Medulla oblongata (tissue), 1 donor: ENCODE data around the gene SLC7A4.

Source experiments
- DNase-seq: peaks from one replicate; pipeline ENCODE4 v3.0.0-alpha.2; 2015; ENCODE audit errors: extremely low spot score

Gene SLC7A4

GRCh38 chr22:20986365-20986764 lies 46.0 kb downstream of the SLC7A4 start:
- DNase-seq = no peak

DNA sequence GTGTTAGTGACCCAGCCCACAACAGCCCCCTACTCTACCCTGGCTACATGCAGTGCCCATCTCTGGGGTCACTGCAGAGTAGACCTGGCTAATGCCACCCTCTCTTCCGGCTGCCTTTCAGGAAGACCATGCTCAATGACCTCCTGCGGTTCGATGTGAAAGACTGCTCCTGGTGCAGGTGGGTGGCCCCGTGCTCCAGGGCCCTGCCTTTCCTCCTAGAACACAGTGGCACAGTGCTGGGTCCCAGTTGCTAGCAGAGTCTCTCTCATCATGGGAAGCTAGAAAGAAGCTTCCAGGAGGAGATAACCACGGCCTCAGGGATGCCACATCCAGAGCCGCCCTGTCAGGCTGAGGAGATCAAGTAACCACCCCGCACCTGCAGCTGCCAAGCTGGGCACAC lies 46.6 kb downstream of the SLC7A4 start:
- DNase-seq = no peak

DNA sequence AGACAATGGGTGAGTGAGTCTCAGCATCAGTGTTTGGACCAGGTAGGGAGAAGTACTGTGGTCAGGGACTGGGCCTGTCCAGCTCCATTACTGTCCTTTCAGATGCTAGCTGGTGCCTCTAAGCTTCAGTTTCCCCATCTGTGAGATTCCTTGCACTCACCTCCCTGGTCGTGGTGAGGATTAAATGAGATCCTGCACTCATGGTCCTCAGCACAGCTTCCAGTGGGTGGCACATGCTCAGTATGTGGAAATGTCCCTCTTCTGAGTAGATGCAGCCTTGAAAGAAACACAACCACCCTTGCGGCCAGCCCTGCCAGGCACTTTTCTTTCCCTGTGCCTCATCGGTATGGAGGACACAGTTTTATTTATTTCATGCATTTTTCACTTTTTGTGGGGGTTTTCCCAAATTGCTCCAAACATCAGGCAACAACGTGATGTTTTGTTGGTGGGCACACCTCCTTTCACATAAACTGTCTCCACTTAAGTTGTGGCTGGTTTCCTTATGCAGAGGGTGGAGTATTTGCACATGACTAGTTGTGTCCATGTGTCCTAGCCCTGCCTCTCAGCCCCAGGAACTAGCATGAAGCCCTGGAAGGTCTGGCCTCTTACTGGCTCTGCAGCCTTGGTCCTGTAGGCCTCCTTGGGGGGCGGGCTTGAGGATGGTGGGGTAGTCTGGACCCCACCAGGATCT lies 49.1 kb downstream of the SLC7A4 start:
- no peak for DNase-seq

DNA sequence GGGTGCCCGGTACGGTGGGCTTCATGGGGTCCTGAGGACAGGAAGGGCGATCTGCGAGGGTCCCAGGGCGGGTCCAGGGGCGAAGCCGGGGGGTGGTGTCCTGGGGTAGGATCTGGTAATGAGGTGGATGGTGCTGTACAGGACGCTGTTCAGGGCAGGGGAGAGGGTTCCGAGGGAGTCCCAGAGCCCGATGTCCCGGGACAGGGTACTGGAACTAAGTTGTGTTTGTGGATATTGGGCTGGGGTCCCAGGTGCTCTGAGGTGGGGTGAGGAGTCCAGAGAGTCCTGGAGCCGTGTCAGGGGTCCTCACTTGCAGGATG lies 49.8 kb downstream of the SLC7A4 start:
- DNase-seq = no peak

GRCh38 chr22:20981787-20982562 lies 50.4 kb downstream of the SLC7A4 start, which contains the start of gene LZTR1:
TSS of gene LZTR1 (plus strand) at chr22:20982297. CDS start at chr22:20982372, 75 bp downstream.
- peak; percentile 90 for DNase-seq

DNA sequence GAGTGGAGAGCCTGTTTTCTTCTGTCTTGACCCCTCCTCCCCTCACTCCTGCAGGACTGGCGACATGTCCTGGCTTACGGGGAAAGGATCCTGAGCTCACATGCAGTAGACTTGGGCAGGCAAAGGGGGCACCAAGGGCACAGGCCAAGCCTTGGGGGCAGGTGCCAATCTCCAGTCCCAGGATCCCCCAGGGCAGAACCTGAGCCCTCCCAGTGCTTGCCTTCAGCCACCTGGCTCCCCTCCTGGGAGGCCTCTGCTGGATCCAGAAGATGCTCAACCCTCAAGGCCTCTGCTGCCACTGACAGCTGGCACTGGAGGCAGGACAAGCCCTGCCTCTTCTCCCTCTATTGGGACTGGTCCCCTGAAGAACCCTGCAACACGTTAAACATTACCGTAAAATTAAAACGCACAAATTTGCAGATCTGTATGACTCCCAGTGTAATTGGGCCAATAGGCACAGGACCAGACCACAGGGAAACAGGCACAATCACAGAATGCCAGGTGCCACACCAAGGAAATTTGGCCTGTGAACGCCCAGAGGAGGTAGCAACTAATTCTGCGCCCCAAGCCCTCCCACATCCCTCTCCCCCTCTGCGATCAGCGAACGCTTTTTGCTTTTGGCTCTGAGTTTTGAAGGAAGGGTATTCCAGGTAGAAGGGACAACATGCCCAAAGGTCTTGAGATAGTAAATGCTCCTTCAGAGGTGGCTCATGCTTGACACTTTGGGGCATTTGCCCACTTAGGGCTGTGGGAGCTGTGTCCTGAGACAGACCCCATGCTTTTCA lies 51.2 kb downstream of the SLC7A4 start:
- no peak for DNase-seq

- DNase-seq = no peak
Measured at GRCh38 chr22:20980523-20980922, 51.8 kb downstream of the SLC7A4 start.

DNA sequence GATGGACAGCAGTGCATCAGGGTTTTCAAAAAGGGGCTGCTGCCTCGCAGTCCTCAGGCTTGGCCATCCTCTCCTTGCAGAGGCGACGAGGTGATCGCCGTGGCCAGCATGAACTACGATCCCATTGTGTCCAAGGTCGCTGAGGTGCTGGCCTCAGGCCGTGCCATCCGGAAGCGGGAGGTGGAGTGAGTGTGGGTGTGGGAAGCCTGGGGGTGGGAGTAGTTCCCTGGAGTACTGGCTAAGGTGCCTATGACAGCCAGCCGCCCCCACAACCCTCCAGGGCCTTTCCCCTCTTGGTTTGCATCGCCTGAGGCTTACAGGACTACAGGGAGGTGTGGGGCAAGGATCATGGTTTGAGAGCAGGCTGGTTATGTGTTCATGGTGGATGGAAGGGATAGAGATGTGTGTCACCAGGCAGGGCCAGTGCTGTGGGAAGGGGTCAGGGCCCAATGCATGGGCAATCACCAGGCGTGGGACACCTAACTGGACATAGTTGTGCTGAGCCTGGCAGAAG lies 52.4 kb downstream of the SLC7A4 start:
- DNase-seq = no peak

DNA sequence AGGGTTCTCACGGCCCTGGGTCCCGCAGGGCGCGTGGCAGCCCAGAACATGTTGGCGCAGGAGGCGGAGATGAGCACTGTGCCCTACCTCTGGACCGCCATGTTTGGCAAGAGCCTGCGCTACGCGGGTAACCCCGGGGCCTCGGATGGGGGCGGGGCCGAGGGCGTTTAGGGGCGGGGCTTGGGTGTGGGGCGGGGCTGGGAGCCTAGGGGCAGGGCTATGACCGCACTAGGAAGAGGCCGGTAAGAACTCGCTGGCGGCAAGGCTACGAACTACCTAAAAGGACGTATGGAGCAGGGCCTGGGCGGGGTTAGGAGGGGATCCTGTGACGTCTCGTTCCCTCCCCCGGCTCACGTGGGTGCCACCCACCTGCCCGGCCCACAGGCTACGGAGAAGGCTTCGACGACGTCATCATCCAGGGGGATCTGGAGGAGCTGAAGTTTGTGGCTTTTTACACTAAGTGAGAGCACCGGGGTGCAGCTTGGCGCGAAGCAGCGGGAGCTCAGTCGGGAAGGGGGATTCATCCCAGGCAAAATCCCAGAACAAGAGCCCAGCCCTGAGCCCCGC lies 53.0 kb downstream of the SLC7A4 start:
- no peak for DNase-seq
